Pancreas (tissue), 10 donors: ENCODE measurements around the gene GPC6. TPM values are rescaled to one million over a fixed set of nuclear protein-coding genes. Genes with fewer than 3 reads are reported as not detected.

Source experiments
- ATAC-seq, 4 donors: fragments of 200-7000 bp; cut with Tn5 transposase; one replicate each; pipeline versions ENCODE4 v1.8.0 to v1.9.1; 2020; ENCODE audit warnings: mild to moderate bottlenecking in 4 of 4, moderate library complexity in 4 of 4
- DNase-seq, 6 donors: peaks; one replicate each; pipeline ENCODE4 v3.0.0-alpha.2; 2020
- FAIRE-seq: peaks from 2 replicates; lab custom pipeline; 2012; peaks lifted over from hg19 to GRCh38; lab: Jason Lieb, UNC
- H3K27ac ChIP-seq, 4 donors: fragments of 200-600 bp; sonication (generic); 1 replicate in 3 of 4; 2 replicates in 1 of 4; pipeline versions ENCODE4 v1.5.0 to v1.8.0; 2020
- H3K27me3 ChIP-seq, 4 donors: fragments of 200-600 bp; one replicate each; pipeline ENCODE4 v1.8.0; 2021
- H3K36me3 ChIP-seq, 3 donors: fragments of 200-600 bp; sonication (generic) in 1 of 3; one replicate each; pipeline versions ENCODE4 v1.5.0 to v1.8.0; 2020 to 2021
- H3K4me1 ChIP-seq, 3 donors: fragments of 200-600 bp; one replicate each; pipeline ENCODE4 v1.8.0; 2021
- H3K4me3 ChIP-seq, 4 donors: fragments of 200-600 bp; sonication (generic) in 2 of 4; one replicate each; pipeline versions ENCODE4 v1.5.0 to v1.8.0; 2020 to 2021
- H3K9me3 ChIP-seq, 4 donors: fragments of 200-600 bp; one replicate each; pipeline ENCODE4 v1.8.0; 2021
- WGBS, 2 donors: extraction: QIAGEN DNeasy Blood & Tissue Kit; methylation state at CpG; one replicate each; pipeline ENCODE4 v1.1.7; 2013; 5-methylcytosine and 5-hydroxymethylcytosine counted together
- intact Hi-C, 3 donors: fragments of 100-400 bp; cut with DNase I; formaldehyde crosslinking; loops; one replicate each; pipeline versions ENCODE4 v1.11.1 to v1.14.2; 2022
- polyA plus RNA-seq, 2 donors: library from polyadenylated mRNA; stranded (reverse); fragments of 200-250 nt; gene quantifications; one replicate each; pipeline ENCODE4 v1.2.3, GENCODE V29; 2013
- total RNA-seq, 6 donors: library from RNA; stranded (reverse); fragmentation: NEBNext Ultra II Directional in 4 of 6; extraction: Animal tissue kit (Norgen Biotek cat#: 25700) in 4 of 6; gene quantifications; one replicate each; pipeline versions ENCODE4 v1.2.1 to v1.2.4, GENCODE V29; 2021 to 2023
- TF ChIP-seq, protein P1 (sequence below), 4 donors: fragments of 200-600 bp; sonication (generic) in 3 of 4; IDR thresholded peaks; one replicate each; pipeline versions ENCODE4 v1.5.0 to v1.8.0; 2021; ENCODE audit warnings: antibody characterized with exemption in 4 of 4
- donor health status: healthy with polysubstance abuse.
- donor health status: DM: no; HTN: no; CAD: no; lungs with moderate emphysema.
- donor health status: DM: no; HTN: no; CAD: no.
- donor health status: control.
- donor health status: control.
- donor health status: Bipolar disorder and iron deficiency.
- donor health status: DM: yes; HTN: yes; CAD: no.
- donor health status: DM: no; HTN: no; CAD: no.
- donor health status: DM: no; HTN: no; CAD: no.
- donor health status: DM: yes; HTN: yes; CAD: no.

The GPC6 gene
- total and polyA plus RNA-seq, 8 donors: 0.23 to 3.3 (median 1.2) TPM

- no peaks in the 10 kb centered on the region for H3K27me3 ChIP-seq
- TF ChIP-seq, protein P1, sequence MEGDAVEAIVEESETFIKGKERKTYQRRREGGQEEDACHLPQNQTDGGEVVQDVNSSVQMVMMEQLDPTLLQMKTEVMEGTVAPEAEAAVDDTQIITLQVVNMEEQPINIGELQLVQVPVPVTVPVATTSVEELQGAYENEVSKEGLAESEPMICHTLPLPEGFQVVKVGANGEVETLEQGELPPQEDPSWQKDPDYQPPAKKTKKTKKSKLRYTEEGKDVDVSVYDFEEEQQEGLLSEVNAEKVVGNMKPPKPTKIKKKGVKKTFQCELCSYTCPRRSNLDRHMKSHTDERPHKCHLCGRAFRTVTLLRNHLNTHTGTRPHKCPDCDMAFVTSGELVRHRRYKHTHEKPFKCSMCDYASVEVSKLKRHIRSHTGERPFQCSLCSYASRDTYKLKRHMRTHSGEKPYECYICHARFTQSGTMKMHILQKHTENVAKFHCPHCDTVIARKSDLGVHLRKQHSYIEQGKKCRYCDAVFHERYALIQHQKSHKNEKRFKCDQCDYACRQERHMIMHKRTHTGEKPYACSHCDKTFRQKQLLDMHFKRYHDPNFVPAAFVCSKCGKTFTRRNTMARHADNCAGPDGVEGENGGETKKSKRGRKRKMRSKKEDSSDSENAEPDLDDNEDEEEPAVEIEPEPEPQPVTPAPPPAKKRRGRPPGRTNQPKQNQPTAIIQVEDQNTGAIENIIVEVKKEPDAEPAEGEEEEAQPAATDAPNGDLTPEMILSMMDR (IDR thresholded peaks at IDR 0.05): no peak
- no peak overlapping the region for H3K27ac ChIP-seq
- no peaks in the 10 kb centered on the region for H3K4me1 ChIP-seq
- intact Hi-C loops: no loop called here
- FAIRE-seq (no peak), DNase-seq (no peak), ATAC-seq (no peak)
- no peak overlapping the region for H3K4me3 ChIP-seq
- H3K9me3 ChIP-seq: no peaks in the 10 kb centered on the region
- WGBS, 2 donors: 79 to 91% methylated on average over 1 of the region's 1 CpG
- no peaks in the 10 kb centered on the region for H3K36me3 ChIP-seq
Observed at GRCh38 chr13:93260591-93260990, 34.0 kb downstream of the GPC6 start.

DNA sequence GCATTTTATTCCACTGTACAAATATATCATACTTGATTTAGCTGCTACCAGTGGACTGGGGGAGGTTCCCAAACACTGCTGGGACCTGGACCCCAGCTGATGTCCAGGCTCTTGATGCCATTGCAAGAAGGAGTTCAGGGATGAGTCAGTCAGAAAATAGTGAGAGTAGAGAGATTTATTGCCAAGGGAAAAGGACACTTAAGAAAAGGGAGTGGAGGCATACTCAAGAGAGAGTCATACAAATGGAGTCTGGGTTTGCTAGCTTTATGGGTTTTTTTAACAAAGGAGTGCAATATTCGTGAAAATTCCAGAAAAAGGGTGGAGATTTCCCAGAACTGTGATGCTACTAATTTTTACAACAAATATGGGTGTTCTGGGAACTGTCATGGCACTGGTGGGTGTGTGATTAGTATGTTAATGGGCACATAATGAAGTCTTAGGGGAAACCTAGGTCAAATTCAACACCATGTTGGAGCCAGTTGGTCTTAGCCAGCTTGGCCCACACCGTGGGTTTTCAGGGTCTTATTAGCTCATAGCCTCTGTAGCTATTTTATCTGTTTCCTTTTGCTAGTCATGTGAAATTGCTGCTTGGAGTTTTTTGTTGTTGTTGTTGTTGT lies 36.2 kb downstream of the GPC6 start:
- Histone ChIP-seq H3K9me3 (no peaks in the 10 kb centered on the region), H3K27ac (no peak overlapping the region), H3K4me3 (no peak overlapping the region), H3K27me3 (no peaks in the 10 kb centered on the region), H3K4me1 (no peaks in the 10 kb centered on the region), H3K36me3 (no peaks in the 10 kb centered on the region)
- TF ChIP-seq, protein P1 (IDR thresholded peaks at IDR 0.05): no peak
- intact Hi-C loops: no loop called here
- FAIRE-seq (no peak), ATAC-seq (peak in 1 of 4 donors; percentile 27), DNase-seq (no peak)
- 73 to 79% methylated on average over 2 of the region's 2 CpGs for WGBS, 2 donors

GRCh38 chr13:93264876-93265275 lies 38.3 kb downstream of the GPC6 start:
- no peaks in the 10 kb centered on the region for H3K36me3 ChIP-seq
- no peaks in the 10 kb centered on the region for H3K4me1 ChIP-seq
- no peak overlapping the region for H3K4me3 ChIP-seq
- DNase-seq: no peak
- intact Hi-C loops: no loop called here
- no peaks in the 10 kb centered on the region for H3K9me3 ChIP-seq
- H3K27ac ChIP-seq: no peak overlapping the region
- 96 to 97% methylated on average over 2 of the region's 2 CpGs for WGBS, 2 donors
- H3K27me3 ChIP-seq: no peaks in the 10 kb centered on the region
- FAIRE-seq: no peak
- TF ChIP-seq, protein P1 (IDR thresholded peaks at IDR 0.05): no peak
- ATAC-seq: no peak

- Histone ChIP-seq H3K9me3 (no peaks in the 10 kb centered on the region), H3K4me1 (no peaks in the 10 kb centered on the region), H3K27ac (no peak overlapping the region), H3K4me3 (no peak overlapping the region), H3K27me3 (no peaks in the 10 kb centered on the region), H3K36me3 (no peaks in the 10 kb centered on the region)
- WGBS, 2 donors: 58 to 68% methylated on average over 5 of the region's 5 CpGs
- intact Hi-C loops: no loop called here
- FAIRE-seq: no peak
- TF ChIP-seq, protein P1 (IDR thresholded peaks at IDR 0.05): no peak
- no peak for DNase-seq
- ATAC-seq: no peak
Observed at GRCh38 chr13:93265800-93266199, 39.2 kb downstream of the GPC6 start.

DNA sequence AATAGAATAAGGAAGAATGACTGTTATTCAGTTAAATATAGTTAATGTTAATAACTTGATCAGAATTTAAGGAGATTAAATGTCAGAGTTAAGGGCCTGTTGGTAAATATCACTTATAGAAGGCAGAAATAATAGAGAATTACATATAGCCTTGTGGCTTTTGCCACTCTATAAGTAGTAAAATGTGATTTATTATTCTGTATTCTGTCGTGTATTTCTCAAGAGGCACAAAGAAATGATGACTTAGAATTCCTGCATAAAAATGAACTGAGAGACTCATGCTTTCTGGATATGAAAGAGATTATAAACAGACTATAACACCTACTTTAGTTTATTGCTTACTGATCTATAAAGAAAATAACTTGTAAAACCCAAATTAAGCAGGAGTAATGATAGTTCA lies 40.1 kb downstream of the GPC6 start:
- 90 to 93% methylated on average over 1 of the region's 1 CpG for WGBS, 2 donors
- Histone ChIP-seq H3K4me1 (no peaks in the 10 kb centered on the region), H3K9me3 (no peaks in the 10 kb centered on the region), H3K27ac (no peak overlapping the region), H3K36me3 (no peaks in the 10 kb centered on the region), H3K27me3 (no peaks in the 10 kb centered on the region), H3K4me3 (no peak overlapping the region)
- FAIRE-seq: no peak
- DNase-seq: no peak
- TF ChIP-seq, protein P1 (IDR thresholded peaks at IDR 0.05): no peak
- intact Hi-C loops: no loop called here
- ATAC-seq: no peak
